CD14-positive monocyte (primary cell): ENCODE measurements around the gene CX3CR1. TPM values are rescaled to one million over a fixed set of nuclear protein-coding genes. Genes with fewer than 3 reads are reported as not detected.

Experiments used
- DNase-seq, 3 donors: peaks; one replicate each; pipeline ENCODE4 v3.0.0-alpha.2; 2011 to 2022
- H2AFZ ChIP-seq: 2 replicates; pipeline ENCODE4 v1.6.0; 2012; ENCODE audit warnings: mild to moderate bottlenecking, low read depth, low read length, inconsistent platforms; ENCODE audit not compliant: insufficient read depth, poor library complexity, severe bottlenecking
- H3K27ac ChIP-seq, 2 donors: 1 replicate in 1 of 2; 2 replicates in 1 of 2; pipeline ENCODE4 v1.5.1; 2012 to 2013; ENCODE audit warnings: low read length in 2 of 2, control low read depth in 1 of 2, inconsistent platforms in 1 of 2, low read depth in 1 of 2, mild to moderate bottlenecking in 1 of 2
- H3K27me3 ChIP-seq, 2 donors: one replicate each; pipeline versions ENCODE4 v1.6.0 to v1.6.1; 2011 to 2013; ENCODE audit warnings: low read length in 2 of 2; ENCODE audit not compliant: control insufficient read depth in 2 of 2, insufficient read depth in 2 of 2
- H3K36me3 ChIP-seq, 2 donors: replicated peaks in 1 of 2; 1 replicate in 1 of 2; 2 replicates in 1 of 2; pipeline versions ENCODE4 v1.5.1 to v1.6.1; 2012 to 2013; ENCODE audit warnings: low read length in 2 of 2, control low read depth in 1 of 2, inconsistent platforms in 1 of 2, mild to moderate bottlenecking in 1 of 2; ENCODE audit not compliant: insufficient read depth in 2 of 2, control insufficient read depth in 1 of 2
- H3K4me1 ChIP-seq, 2 donors: 1 replicate in 1 of 2; 2 replicates in 1 of 2; pipeline versions ENCODE4 v1.5.1 to v1.6.1; 2012 to 2013; ENCODE audit warnings: low read length in 2 of 2, control low read depth in 1 of 2, inconsistent platforms in 1 of 2, mild to moderate bottlenecking in 1 of 2, moderate library complexity in 1 of 2; ENCODE audit not compliant: insufficient read depth in 2 of 2, control insufficient read depth in 1 of 2
- H3K4me2 ChIP-seq: replicated peaks from 2 replicates; pipeline ENCODE3; 2012; ENCODE audit warnings: low read length, moderate library complexity, mild to moderate bottlenecking; ENCODE audit not compliant: poor library complexity, severe bottlenecking; ENCODE audit errors: extremely low read depth
- H3K4me3 ChIP-seq, 3 experiments: fragments of 200-600 bp in 1 of 3; sonication (generic) in 1 of 3; replicated peaks in 1 of 3; 1 replicate in 2 of 3; 2 replicates in 1 of 3; pipeline ENCODE4 v1.5.1; 2011 to 2013; ENCODE audit warnings: low read length in 3 of 3, mild to moderate bottlenecking in 3 of 3, control low read depth in 2 of 3, low read depth in 2 of 3, inconsistent platforms in 1 of 3, moderate library complexity in 1 of 3
- H3K79me2 ChIP-seq: 2 replicates; pipeline ENCODE4 v1.6.0; 2012; ENCODE audit warnings: mild to moderate bottlenecking, control low read depth, inconsistent platforms, low read length, moderate library complexity; ENCODE audit not compliant: insufficient read depth
- H3K9ac ChIP-seq: 2 replicates; pipeline ENCODE4 v1.6.0; 2017; ENCODE audit warnings: low read length, mild to moderate bottlenecking; ENCODE audit not compliant: insufficient read depth, poor library complexity, severe bottlenecking
- H3K9me3 ChIP-seq, 2 donors: replicated peaks in 1 of 2; 1 replicate in 1 of 2; 2 replicates in 1 of 2; pipeline versions ENCODE4 v1.5.1 to v1.6.1; 2012 to 2013; ENCODE audit warnings: low read length in 2 of 2, control low read depth in 1 of 2; ENCODE audit not compliant: control insufficient read depth in 1 of 2, insufficient read depth in 1 of 2
- H4K20me1 ChIP-seq: 2 replicates; pipeline ENCODE4 v1.6.0; 2012; ENCODE audit warnings: mild to moderate bottlenecking, low read length, control low read depth, moderate library complexity; ENCODE audit not compliant: insufficient read depth
- H3K27ac Mint-ChIP-seq, 7 donors: one replicate each; pipeline ENCODE4 v1.8.0; 2020; ENCODE audit warnings: mild to moderate bottlenecking in 7 of 7, mixed read lengths in 7 of 7, moderate library complexity in 6 of 7, inconsistent platforms in 2 of 7
- H3K27me3 Mint-ChIP-seq, 3 donors: one replicate each; pipeline ENCODE4 v1.8.0; 2021 to 2022; ENCODE audit warnings: low read depth in 3 of 3, mild to moderate bottlenecking in 3 of 3, mixed read lengths in 3 of 3, moderate library complexity in 3 of 3, inconsistent platforms in 1 of 3
- H3K36me3 Mint-ChIP-seq, 2 donors: one replicate each; pipeline ENCODE4 v1.8.0; 2020; ENCODE audit warnings: mixed read lengths in 2 of 2, inconsistent platforms in 1 of 2, mild to moderate bottlenecking in 1 of 2
- H3K4me1 Mint-ChIP-seq: one replicate; pipeline ENCODE4 v1.8.0; 2020; ENCODE audit warnings: mild to moderate bottlenecking, mixed read lengths
- H3K4me3 Mint-ChIP-seq, 2 donors: one replicate each; pipeline ENCODE4 v1.8.0; 2020; ENCODE audit warnings: mild to moderate bottlenecking in 2 of 2, mixed read lengths in 2 of 2, moderate library complexity in 1 of 2
- H3K9me3 Mint-ChIP-seq, 7 donors: one replicate each; pipeline ENCODE4 v1.8.0; 2020 to 2022; ENCODE audit warnings: mixed read lengths in 7 of 7, mild to moderate bottlenecking in 6 of 7, moderate library complexity in 6 of 7, inconsistent platforms in 2 of 7
- CTCF ChIP-seq: fragments of 200-600 bp; IDR thresholded peaks from one replicate; pipeline ENCODE4 v1.8.0; 2022; ENCODE audit warnings: antibody characterized with exemption, mild to moderate bottlenecking
- WGBS: methylation state at CpG from one replicate; pipeline ENCODE4 v1.1.5; 2013; ENCODE audit warnings: missing lambda C conversion rate; ENCODE audit not compliant: insufficient coverage; 5-methylcytosine and 5-hydroxymethylcytosine counted together
- intact Hi-C, 2 donors: fragments of 100-400 bp; cut with micrococcal nuclease; formaldehyde crosslinking; loops; one replicate each; pipeline versions ENCODE4 v1.15.0 to v1.15.1; 2023
- polyA plus RNA-seq, 3 donors: library from polyadenylated mRNA; depleted of rRNA in 1 of 3; unstranded in 2 of 3; stranded (reverse) in 1 of 3; fragments of 300-500 nt in 2 of 3; fragments of >200 nt in 1 of 3; fragmentation: Illumina TruSeq in 2 of 3; gene quantifications; 1 replicate in 2 of 3; 2 replicates in 1 of 3; pipeline ENCODE4 v1.2.3, GENCODE V29; 2012 to 2021

CX3CR1 gene
- polyA plus RNA-seq, 3 donors: 25.9 to 405 (median 184) TPM

GRCh38 chr3:39249453-39250115 is 30.3 kb downstream of the CX3CR1 start:
- H2AFZ ChIP-seq: no peak overlapping the region
- TF ChIP-seq CTCF: no peak
- peaks cover 82% of the 10 kb centered on the region for H3K4me1 Mint-ChIP-seq
- no peaks in the 10 kb centered on the region for H3K9me3 ChIP-seq
- peak overlapping the region; percentile 52 to 80 for H3K27ac ChIP-seq
- intact Hi-C loops: loop anchor here in 1 of 2 donors (5.0 kb wide), 1 partner anchor 33 kb away; the partner anchor contains the start of gene CX3CR1
- H4K20me1 ChIP-seq: no peaks in the 10 kb centered on the region
- H3K36me3 Mint-ChIP-seq: peaks cover 7 to 9% of the 10 kb centered on the region in 2 donors
- H3K4me1 ChIP-seq: peaks cover 70 to 81% of the 10 kb centered on the region in 2 donors
- peak overlapping the region; percentile 20 to 53 for H3K4me3 Mint-ChIP-seq
- H3K9me3 Mint-ChIP-seq: peaks cover 0 to 6% (median 1%) of the 10 kb centered on the region in 7 donors
- no peaks in the 10 kb centered on the region for H3K27me3 ChIP-seq
- 3% methylated on average over 3 of the region's 6 CpGs for WGBS
- H3K36me3 ChIP-seq: no peaks in the 10 kb centered on the region
- H3K79me2 ChIP-seq: no peaks in the 10 kb centered on the region
- peak overlapping the region; percentile 51 for H3K4me2 ChIP-seq
- H3K27ac Mint-ChIP-seq: peak overlapping the region; percentile 79 to 95 (median 91)
- DNase-seq: peak in 2 of 3 donors; percentile 19 to 20
- H3K27me3 Mint-ChIP-seq: peaks cover 0 to 6% (median 1%) of the 10 kb centered on the region in 3 donors
- H3K4me3 ChIP-seq: peak overlapping the region in 1 of 3 experiments; percentile 57
- no peak overlapping the region for H3K9ac ChIP-seq

GRCh38 chr3:39241561-39241960 is 38.3 kb downstream of the CX3CR1 start:
- peak; percentile 66 to 81 (median 74) for DNase-seq
- H3K79me2 ChIP-seq: no peaks in the 10 kb centered on the region
- no peak overlapping the region for H2AFZ ChIP-seq
- no peaks in the 10 kb centered on the region for H3K9me3 ChIP-seq
- Mint-ChIP-seq H3K27ac (peak overlapping the region; percentile 75 to 94 (median 92)), H3K36me3 (peaks cover 0 to 2% of the 10 kb centered on the region in 2 donors), H3K4me3 (peak overlapping the region in 1 of 2 donors; percentile 21), H3K27me3 (peaks cover 0 to 1% (median 0%) of the 10 kb centered on the region in 3 donors), H3K9me3 (peaks cover 0 to 2% (median 0%) of the 10 kb centered on the region in 7 donors), H3K4me1 (peaks cover 78% of the 10 kb centered on the region)
- peak overlapping the region in 1 of 3 experiments; percentile 11 for H3K4me3 ChIP-seq
- H3K36me3 ChIP-seq: no peaks in the 10 kb centered on the region
- H3K27me3 ChIP-seq: no peaks in the 10 kb centered on the region
- peaks cover 55 to 63% of the 10 kb centered on the region in 2 donors for H3K4me1 ChIP-seq
- no peak overlapping the region for H3K9ac ChIP-seq
- H4K20me1 ChIP-seq: no peaks in the 10 kb centered on the region
- H3K27ac ChIP-seq: peak overlapping the region; percentile 30 to 68
- no peak for TF ChIP-seq CTCF
- peak overlapping the region; percentile 29 for H3K4me2 ChIP-seq
- intact Hi-C loops: no loop called here
